HT1080 (cell line): ENCODE results near the gene NEDD1. TPM values are rescaled to one million over a fixed set of nuclear protein-coding genes. Genes with fewer than 3 reads are reported as not detected.
A peak's percentile ranks its signal among the peaks of the same experiment; 100 is the strongest.

ENCODE experiments used
- DNase-seq: peaks from one replicate; pipeline ENCODE4 v3.0.0-alpha.2; 2015; ENCODE audit warnings: low read depth
- total RNA-seq: library from RNA; depleted of rRNA; stranded (reverse); fragments of >200 nt; shearing (Covaris generic); gene quantifications from 2 replicates; pipeline ENCODE4 v1.2.3, GENCODE V29; 2014

NEDD1 gene
- total RNA-seq, 1 experiment from 2014 or later = 31.0 TPM

- DNase-seq = no peak
Observed at GRCh38 chr12:96901175-96901574, 5.9 kb upstream of the NEDD1 start.

DNA sequence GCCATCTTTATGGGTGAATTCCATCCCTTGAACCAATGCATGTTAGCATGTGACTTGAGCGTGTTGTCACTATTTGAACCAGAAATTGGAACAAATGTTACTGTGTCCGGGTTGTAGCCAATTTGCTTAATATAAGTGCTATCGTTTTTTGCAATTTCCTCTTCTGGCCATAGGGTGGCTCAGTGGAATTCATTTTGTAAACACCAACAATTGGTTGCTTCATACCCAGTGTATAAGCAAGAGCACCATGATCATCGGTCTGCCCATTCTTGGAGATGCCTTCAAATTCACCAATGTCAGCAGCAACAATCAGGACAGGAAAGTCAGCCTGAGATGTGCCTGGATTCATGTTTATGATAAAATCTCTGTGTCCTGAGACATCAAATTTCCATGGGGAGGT lies 5.0 kb upstream of the NEDD1 start:
- DNase-seq = no peak

DNA sequence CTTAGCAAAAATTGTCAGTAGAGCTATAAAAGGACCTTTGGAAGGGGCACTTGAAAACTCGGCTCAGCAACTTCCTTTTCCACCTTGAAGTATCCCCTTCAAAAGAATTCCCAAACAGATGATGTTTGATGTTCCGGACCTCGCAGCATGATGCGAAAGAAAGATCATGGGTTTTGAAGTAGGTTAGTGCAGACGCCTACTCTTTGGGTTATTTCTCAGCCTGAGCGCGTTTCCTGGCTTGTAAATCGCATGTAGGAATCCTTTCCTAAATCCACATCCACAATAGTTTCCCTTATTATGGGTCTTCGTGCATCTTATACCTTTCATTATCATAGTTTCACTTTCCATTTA lies 584 bp upstream of the NEDD1 start:
- DNase-seq = no peak

- DNase-seq = peak; percentile 31
Observed at GRCh38 chr12:96907671-96908422, 790 bp downstream of the NEDD1 start.

DNA sequence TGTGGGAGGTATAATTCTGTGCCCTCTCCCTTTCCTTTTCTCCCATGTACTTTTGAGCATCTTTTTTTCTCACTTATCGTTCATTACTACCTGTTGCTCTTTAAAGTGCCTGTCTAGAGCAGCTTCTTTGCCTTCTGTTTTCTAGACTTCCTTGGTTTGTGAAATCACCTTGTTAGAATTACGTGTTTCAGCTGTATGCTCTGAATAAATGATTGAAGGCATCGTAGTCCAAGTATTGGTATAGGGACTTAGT lies 1.3 kb downstream of the NEDD1 start:
- no peak for DNase-seq

GRCh38 chr12:96912261-96912660 lies 5.2 kb downstream of the NEDD1 start:
- DNase-seq = no peak

DNA sequence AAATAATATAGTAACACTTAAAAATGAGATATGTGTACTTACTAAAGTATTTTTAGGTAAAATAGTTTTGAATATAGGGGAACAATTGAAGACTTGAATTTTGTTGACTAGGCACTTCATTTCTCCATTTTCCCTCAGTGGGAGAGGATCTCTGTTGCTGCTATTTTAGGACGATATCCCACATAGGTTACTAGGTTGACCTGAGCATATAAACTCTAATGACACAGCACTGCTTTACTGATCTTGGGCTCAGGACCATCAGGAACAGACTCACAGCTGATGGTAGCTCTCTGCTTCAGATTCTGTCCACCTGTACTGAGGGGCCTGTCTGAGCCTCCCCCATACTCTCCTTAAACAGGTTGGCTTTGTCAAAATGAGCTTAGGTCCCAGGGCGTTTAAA lies 5.9 kb downstream of the NEDD1 start:
- no peak for DNase-seq

- no peak for DNase-seq
Observed at GRCh38 chr12:96919510-96920210, 12.6 kb downstream of the NEDD1 start.

DNA sequence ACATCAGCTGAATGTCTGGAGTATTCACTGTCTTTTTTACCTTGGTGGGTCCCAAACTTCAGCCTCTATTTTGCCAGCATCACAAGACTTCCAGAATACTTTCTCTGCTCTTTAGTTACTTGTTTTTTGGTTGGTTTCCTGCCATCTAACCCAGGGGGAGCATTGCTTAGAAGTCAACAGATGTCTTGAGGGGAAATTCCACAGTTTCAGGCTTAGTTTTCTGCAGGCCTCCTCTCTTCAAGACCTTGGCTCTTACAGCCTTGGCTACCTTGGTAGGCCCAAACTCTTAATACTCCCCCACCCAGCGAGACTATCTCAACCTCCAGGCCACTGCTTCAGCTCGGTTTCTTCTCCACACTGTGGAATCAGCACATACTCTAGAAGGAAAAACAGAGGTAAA lies 41.7 kb downstream of the NEDD1 start:
- no peak for DNase-seq

GRCh38 chr12:96979532-96979931 lies 72.5 kb downstream of the NEDD1 start:
- no peak for DNase-seq

- DNase-seq = peak; percentile 80
Observed at GRCh38 chr12:96980991-96981414, 73.9 kb downstream of the NEDD1 start.

DNA sequence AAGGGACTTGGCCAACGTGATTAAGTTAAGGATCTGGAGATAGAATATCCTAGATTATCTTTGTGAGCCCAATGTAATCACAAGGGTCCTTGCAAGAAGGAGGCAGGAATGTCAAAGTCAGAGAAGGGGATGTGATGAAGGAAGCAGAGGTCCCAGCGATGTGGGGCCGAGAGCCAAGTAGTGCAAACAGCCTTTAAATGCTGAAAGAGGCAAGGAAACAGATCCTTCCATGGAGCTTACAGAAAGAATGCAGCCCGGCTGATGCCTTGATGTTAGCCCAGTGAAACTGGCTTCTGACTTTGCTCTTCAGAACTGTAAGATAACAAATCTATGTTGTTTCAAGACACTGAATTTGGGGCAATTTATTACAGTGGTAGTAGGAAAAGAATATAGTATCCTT lies 74.9 kb downstream of the NEDD1 start:
- DNase-seq = no peak

GRCh38 chr12:96982671-96983070 lies 75.6 kb downstream of the NEDD1 start:
- no peak for DNase-seq

- no peak for DNase-seq
Observed at GRCh38 chr12:96985515-96986362, 78.7 kb downstream of the NEDD1 start.

- DNase-seq = peak; percentile 29
Observed at GRCh38 chr12:96986883-96987523, 79.9 kb downstream of the NEDD1 start.

GRCh38 chr12:96988919-96989318 lies 81.9 kb downstream of the NEDD1 start:
- no peak for DNase-seq

- DNase-seq = no peak
Observed at GRCh38 chr12:96989916-96990315, 82.9 kb downstream of the NEDD1 start.

- DNase-seq = no peak
Observed at GRCh38 chr12:96994900-96995299, 87.8 kb downstream of the NEDD1 start.

- no peak for DNase-seq
Observed at GRCh38 chr12:96995861-96996260, 88.8 kb downstream of the NEDD1 start.

GRCh38 chr12:96997797-96998484 lies 90.9 kb downstream of the NEDD1 start:
- DNase-seq = no peak

DNA sequence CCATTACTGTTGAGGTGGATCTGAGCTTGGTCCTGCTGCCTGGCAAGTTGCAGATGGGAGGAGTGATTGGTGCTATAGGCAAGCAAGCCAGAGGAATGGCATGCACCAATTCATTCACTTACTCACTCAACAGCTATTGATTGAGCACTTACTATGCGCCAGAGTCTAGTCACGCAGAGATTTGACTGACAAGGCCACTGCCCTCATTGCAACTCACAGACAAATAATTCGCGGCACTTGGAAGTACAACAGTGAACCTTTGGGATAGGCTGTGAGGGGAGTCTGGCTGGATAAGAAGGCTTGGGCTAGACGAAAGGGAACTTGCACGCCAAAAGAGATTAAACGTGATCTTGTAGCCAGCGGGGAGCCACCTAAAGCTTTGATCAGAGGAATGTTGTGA lies 96.2 kb downstream of the NEDD1 start:
- DNase-seq = no peak
